KMS-11 (cell line): ENCODE results near the gene NMS.

Experiments used
- H2AFZ ChIP-seq: fragments of 200-600 bp; sonication (generic); 2 replicates; pipeline ENCODE4 v1.6.1; 2016; ENCODE audit warnings: antibody characterized with exemption, mixed run types, low read depth
- H3K27ac ChIP-seq: fragments of 200-600 bp; sonication (generic); 2 replicates; pipeline ENCODE4 v1.6.1; 2016; ENCODE audit warnings: mild to moderate bottlenecking, mixed run types
- H3K27me3 ChIP-seq: fragments of 200-600 bp; sonication (generic); 2 replicates; pipeline ENCODE4 v1.6.1; 2017; ENCODE audit warnings: mild to moderate bottlenecking, low read depth, mixed run types, moderate library complexity; ENCODE audit not compliant: insufficient read depth
- H3K36me3 ChIP-seq: fragments of 200-600 bp; sonication (generic); 2 replicates; pipeline ENCODE4 v1.6.1; 2017; ENCODE audit warnings: mild to moderate bottlenecking, mixed run types; ENCODE audit not compliant: insufficient read depth
- H3K4me1 ChIP-seq: fragments of 200-600 bp; sonication (generic); 2 replicates; pipeline ENCODE4 v1.6.1; 2016; ENCODE audit warnings: mild to moderate bottlenecking, low read depth, mixed run types; ENCODE audit not compliant: poor library complexity, severe bottlenecking
- H3K4me2 ChIP-seq: fragments of 200-600 bp; sonication (generic); 2 replicates; pipeline ENCODE4 v1.7.0; 2016; ENCODE audit warnings: mild to moderate bottlenecking, mixed run types
- H3K4me3 ChIP-seq: fragments of 200-600 bp; sonication (generic); IDR thresholded peaks from 2 replicates; pipeline ENCODE4 v1.6.1; 2017; ENCODE audit warnings: low read depth, low read length, mixed read lengths; ENCODE audit not compliant: insufficient read depth
- H3K79me2 ChIP-seq: fragments of 200-600 bp; sonication (generic); 2 replicates; pipeline ENCODE4 v1.6.1; 2016; ENCODE audit warnings: low read depth, mixed run types; ENCODE audit not compliant: insufficient read depth
- H3K9ac ChIP-seq: fragments of 200-600 bp; sonication (generic); 2 replicates; pipeline ENCODE4 v1.6.1; 2016; ENCODE audit warnings: mild to moderate bottlenecking, mixed run types
- H4K20me1 ChIP-seq: fragments of 200-600 bp; sonication (generic); 2 replicates; pipeline ENCODE4 v1.6.1; 2016; ENCODE audit warnings: mild to moderate bottlenecking, mixed run types; ENCODE audit not compliant: insufficient read depth
- TF ChIP-seq, protein P1 (sequence below): fragments of 200-600 bp; sonication (generic); conservative IDR thresholded peaks from 2 replicates; pipeline ENCODE4 v1.6.1; 2017; ENCODE audit warnings: low read depth, mild to moderate bottlenecking, antibody characterized with exemption, low read length, moderate library complexity, mixed read lengths

NMS gene

DNA sequence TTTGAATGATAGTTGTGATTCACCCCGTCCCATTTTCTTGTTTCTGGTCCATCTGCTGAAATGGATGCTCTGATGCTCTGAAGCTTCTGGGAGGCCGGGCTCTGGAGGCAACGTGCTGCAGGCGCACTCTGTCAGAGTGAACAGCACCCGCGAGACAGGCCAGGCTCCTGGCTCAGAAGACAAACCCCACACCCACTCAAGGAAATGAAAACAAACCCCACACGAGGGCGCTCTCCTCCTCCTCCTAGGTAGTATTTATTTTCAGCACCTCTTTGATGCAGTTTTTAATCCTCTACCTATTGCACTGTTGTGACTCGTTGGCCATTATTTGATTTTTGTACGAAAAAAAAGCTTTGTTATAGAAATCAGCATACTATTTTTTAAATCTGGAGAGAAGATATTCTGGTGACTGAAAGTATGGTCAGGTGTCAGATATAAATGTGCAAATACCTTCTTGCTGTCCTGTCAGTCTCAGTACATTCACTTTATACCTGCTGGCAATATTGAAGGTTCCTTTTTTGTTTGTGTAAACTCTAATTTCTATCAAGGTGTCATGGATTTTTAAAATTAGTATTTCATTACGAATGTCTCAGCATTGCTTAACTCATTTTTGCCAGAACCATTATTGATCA, 42.5 kb upstream of the NMS start:
- H4K20me1 ChIP-seq, result no peaks in the 10 kb centered on the region
- TF ChIP-seq, protein P1, sequence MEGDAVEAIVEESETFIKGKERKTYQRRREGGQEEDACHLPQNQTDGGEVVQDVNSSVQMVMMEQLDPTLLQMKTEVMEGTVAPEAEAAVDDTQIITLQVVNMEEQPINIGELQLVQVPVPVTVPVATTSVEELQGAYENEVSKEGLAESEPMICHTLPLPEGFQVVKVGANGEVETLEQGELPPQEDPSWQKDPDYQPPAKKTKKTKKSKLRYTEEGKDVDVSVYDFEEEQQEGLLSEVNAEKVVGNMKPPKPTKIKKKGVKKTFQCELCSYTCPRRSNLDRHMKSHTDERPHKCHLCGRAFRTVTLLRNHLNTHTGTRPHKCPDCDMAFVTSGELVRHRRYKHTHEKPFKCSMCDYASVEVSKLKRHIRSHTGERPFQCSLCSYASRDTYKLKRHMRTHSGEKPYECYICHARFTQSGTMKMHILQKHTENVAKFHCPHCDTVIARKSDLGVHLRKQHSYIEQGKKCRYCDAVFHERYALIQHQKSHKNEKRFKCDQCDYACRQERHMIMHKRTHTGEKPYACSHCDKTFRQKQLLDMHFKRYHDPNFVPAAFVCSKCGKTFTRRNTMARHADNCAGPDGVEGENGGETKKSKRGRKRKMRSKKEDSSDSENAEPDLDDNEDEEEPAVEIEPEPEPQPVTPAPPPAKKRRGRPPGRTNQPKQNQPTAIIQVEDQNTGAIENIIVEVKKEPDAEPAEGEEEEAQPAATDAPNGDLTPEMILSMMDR, result peak; percentile 29; the same call in 1 of the 2 replicates
- H3K36me3 ChIP-seq, result no peaks in the 10 kb centered on the region
- no peak overlapping the region for H3K4me3 ChIP-seq
- H2AFZ ChIP-seq, result no peak overlapping the region
- H3K4me2 ChIP-seq, result no peak overlapping the region
- H3K79me2 ChIP-seq, result no peaks in the 10 kb centered on the region
- no peaks in the 10 kb centered on the region for H3K27me3 ChIP-seq
- no peaks in the 10 kb centered on the region for H3K4me1 ChIP-seq
- H3K27ac ChIP-seq, result no peak overlapping the region
- H3K9ac ChIP-seq, result no peak overlapping the region

DNA sequence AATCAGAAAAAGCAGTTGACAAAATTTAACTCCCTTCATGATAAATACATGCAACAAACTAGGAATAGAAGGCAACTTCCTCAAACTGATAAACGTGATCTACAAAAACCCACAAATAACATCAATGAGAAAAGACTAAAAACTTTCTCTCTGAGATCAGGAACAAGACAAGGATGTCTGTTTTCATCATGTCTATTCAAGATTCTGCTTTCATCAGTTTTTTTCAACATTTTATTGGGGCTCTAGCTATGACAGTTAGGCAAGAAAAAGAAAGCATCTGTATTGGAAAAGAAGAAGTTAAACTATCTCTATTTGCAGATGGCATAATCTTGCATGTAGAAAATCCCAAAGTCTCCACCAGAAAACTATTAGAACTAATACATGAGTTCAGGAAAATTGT, 40.6 kb upstream of the NMS start:
- no peak overlapping the region for H3K27ac ChIP-seq
- no peaks in the 10 kb centered on the region for H3K36me3 ChIP-seq
- TF ChIP-seq, protein P1, result no peak
- H3K4me2 ChIP-seq, result no peak overlapping the region
- no peak overlapping the region for H3K9ac ChIP-seq
- no peaks in the 10 kb centered on the region for H3K79me2 ChIP-seq
- H4K20me1 ChIP-seq, result no peaks in the 10 kb centered on the region
- H3K4me1 ChIP-seq, result no peaks in the 10 kb centered on the region
- no peaks in the 10 kb centered on the region for H3K27me3 ChIP-seq
- no peak overlapping the region for H2AFZ ChIP-seq
- no peak overlapping the region for H3K4me3 ChIP-seq

DNA sequence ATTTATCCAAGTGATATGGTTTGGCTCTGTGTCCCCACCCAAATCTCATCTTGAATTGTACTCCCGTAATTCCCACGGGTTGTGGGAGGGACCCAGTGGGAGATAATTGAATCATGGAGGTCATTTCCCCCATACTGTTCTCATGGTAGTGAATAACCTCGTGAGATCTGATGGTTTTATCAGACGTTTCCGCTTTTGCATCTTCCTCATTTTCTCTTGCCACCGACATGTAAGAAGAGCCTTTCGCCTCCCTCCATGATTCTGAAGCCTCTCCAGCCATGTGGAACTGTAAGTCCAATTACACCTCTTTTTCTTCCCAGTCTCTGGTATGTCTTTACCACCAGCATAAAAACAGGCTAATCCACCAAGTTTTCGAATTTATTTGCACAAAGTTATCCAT, 32.5 kb upstream of the NMS start:
- no peak overlapping the region for H2AFZ ChIP-seq
- no peak overlapping the region for H3K9ac ChIP-seq
- no peak overlapping the region for H3K4me2 ChIP-seq
- TF ChIP-seq, protein P1, result no peak
- no peaks in the 10 kb centered on the region for H3K27me3 ChIP-seq
- no peaks in the 10 kb centered on the region for H3K36me3 ChIP-seq
- H3K4me1 ChIP-seq, result no peaks in the 10 kb centered on the region
- no peaks in the 10 kb centered on the region for H3K79me2 ChIP-seq
- H3K4me3 ChIP-seq, result no peak overlapping the region
- H4K20me1 ChIP-seq, result no peaks in the 10 kb centered on the region
- no peak overlapping the region for H3K27ac ChIP-seq

DNA sequence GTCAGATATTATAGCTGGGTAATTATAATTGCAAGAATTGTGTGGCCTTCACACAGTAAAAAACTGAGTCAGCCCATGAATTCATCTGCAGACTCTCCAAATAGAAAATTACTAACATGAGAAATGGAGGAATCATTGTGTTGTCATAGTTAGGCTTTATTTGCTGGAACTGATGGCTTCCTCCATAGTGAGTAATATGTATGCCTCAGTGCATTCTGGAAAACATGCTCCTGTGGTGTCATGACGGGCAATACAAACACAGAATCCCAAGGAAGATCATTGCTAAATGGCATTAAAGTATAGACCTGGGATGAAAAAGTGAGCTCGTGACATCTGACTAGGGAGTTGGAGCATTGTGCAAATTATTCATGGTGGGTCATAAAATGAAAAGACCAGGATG, 23.6 kb upstream of the NMS start:
- TF ChIP-seq, protein P1, result no peak
- H3K27ac ChIP-seq, result no peak overlapping the region
- no peak overlapping the region for H3K9ac ChIP-seq
- H2AFZ ChIP-seq, result no peak overlapping the region
- H4K20me1 ChIP-seq, result no peaks in the 10 kb centered on the region
- no peaks in the 10 kb centered on the region for H3K27me3 ChIP-seq
- H3K4me3 ChIP-seq, result no peak overlapping the region
- H3K4me2 ChIP-seq, result no peak overlapping the region
- H3K79me2 ChIP-seq, result no peaks in the 10 kb centered on the region
- H3K36me3 ChIP-seq, result no peaks in the 10 kb centered on the region
- no peaks in the 10 kb centered on the region for H3K4me1 ChIP-seq
